Endometrial microvascular endothelial cells (primary cell): ENCODE results near the gene CCNB1. TPM values are rescaled to one million over a fixed set of nuclear protein-coding genes. Genes with fewer than 3 reads are reported as not detected.

Experiments used
- in situ Hi-C: cut with HindIII; loops from 2 replicates; pipeline ENCODE4 v1.10.0; 2017; ENCODE audit warnings: low sequenced_read_pairs, low pct_unique_long_range_greater_than_20kb; ENCODE audit errors: inconsistent ontology term
- total RNA-seq: library from RNA; depleted of rRNA; stranded (reverse); fragments of >200 nt; gene quantifications from one replicate; pipeline ENCODE4 v1.2.3, GENCODE V29; 2015; ENCODE audit errors: inconsistent ontology term

Gene CCNB1
- total RNA-seq, 1 donor from 2014 or later = 318 TPM

- in situ Hi-C loops = no loop called here
Measured at GRCh38 chr5:69225860-69226259, 58.9 kb downstream of the CCNB1 start.

Other genes starting within 250 kb of the CCNB1 start
- gene SLC30A5, start 73.1 kb upstream of the CCNB1 start, total RNA-seq = 40.1 TPM
- gene CENPH, start 22.4 kb downstream of the CCNB1 start, total RNA-seq = 17.2 TPM
- 71.1 TPM for gene CDK7, start 67.7 kb downstream of the CCNB1 start, total RNA-seq
- gene CCDC125, start 165.7 kb downstream of the CCNB1 start, total RNA-seq = 4.9 TPM
- 66.7 TPM for gene AK6, start 202.4 kb downstream of the CCNB1 start, total RNA-seq
- gene TAF9, start 202.4 kb downstream of the CCNB1 start, total RNA-seq = 80.9 TPM
- gene RAD17, start 202.7 kb downstream of the CCNB1 start, total RNA-seq = 15.2 TPM
- 2.5 TPM for gene MARVELD2, start 248.0 kb downstream of the CCNB1 start, total RNA-seq